ENCODE measurements around the gene POLD1.
"Not testable (repeated sequence)": the region's sequence is repeated elsewhere in the genome, so short reads cannot be mapped to it uniquely, and the experiment has no call there.

POLD1 gene

DNA sequence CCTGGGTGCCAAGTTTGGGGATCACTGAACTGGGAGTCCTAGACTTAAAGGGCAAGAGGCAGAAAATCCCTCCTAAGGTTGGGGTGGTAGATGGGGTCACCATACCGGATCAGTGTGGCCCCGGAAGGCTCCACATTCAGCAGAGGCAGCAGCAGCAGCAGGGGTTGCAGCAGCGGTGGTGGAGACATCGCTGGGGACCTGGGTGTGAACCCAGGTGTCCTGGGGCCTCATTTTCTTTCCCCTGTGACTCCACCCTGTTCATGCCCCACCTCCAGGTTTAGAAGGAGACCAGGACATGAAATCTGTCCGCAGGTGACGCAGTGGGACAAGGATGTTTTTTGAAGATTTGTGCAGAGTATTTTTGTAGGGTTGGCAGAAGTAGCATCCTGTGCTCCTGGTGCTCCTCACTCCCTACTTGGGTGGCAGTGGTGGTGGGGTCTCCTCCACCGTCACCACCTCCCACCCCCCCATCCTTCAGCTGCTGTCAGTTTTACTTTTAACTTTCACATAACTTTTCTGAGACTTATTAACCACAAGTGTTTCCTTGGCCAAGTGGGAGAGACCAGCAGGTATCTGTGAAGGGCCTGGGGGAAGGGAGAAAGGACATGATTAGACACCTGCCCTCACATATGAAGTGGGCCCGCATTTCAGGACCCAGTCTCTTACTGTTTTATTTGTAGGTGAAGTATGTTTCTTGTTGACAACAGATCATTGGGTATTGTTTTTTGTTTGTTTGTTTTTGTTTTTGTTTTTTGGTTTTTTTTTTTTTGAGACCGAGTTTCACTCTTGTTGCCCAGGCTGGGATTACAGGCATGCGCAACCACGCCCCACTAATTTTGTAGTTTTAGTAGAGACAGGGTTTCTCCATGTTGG lies 18.5 kb upstream of the POLD1 start, which contains the start of gene NAPSA:
Gene NAPSA, minus strand, starts transcription at position 206 of the 873 bp plus-strand sequence. Its CDS starts 18 bp downstream, at position 188.
- DNase-seq (ENCODE audit: low spot score) = no peak

DNA sequence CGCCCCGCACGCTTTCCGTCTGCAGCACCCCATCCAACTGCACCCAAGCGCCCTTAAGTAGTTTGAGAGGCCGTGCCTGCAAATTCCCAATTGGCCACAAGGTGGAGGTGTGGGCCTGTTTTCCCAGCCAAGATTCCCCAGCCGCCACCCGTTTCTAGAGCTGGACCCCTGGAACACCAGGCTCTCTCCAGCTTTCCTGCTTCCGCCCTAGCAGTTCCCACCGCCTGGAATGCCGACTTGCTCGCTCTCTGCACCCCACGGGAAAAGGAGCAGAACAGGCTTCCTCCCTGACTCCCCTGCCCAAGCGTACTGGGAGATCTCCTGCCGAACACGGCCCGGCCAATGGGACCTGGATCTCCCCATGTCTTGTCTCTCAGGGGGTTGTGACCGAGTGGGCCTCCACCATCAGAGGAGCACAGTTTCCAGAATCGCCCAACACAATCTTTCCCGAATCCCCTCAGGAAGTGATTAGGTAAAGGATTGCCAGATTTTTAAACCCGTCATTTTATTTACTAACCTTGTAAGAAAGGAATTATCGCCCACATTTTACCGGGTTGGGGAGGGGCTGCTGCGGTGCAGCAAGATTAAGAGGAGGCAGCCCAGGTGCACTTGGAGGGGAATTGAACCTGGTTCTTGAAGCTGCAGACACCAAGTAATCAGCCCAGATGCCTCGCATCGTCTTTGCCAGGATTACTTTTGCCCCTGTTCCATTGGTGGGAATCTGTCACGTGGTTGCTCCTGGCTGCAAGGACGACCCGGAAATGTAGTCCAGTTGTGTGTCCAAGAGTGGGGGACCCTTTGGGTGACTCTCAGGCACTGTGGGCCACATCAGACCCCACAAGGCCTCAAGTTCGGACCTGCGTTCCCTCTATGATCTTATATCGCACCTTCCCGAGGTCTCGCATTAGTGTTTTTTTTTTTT lies 15.2 kb upstream of the POLD1 start:
- DNase-seq (ENCODE audit: low spot score) = peak; percentile 90

DNA sequence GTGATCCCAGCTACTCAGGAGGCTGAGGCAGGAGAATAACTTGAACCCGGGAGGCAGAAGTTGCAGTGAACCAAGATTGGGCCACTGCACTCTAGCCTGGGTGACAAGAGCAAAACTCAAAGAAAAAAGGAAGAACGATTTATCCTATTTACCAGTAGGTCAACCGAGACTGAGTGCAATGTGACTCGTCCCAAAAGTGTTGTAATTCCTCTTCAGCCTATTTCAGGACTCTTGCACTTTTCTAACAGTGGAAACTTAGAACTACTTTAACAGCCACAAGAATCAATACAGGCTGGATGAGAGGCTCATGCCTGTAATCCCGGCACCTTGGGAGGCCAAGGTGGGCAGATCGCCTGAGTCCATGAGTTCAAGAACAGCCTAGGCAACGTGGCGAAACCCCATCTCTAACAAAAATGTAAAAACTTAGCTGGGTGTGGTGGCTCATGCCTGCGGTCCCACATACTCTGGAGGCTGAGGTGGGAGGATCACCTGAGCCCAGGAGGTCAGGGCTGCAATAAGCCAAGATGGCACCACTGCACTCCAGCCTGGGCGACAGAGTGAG lies 12.2 kb upstream of the POLD1 start:
- no peak for DNase-seq (ENCODE audit: low spot score)

DNA sequence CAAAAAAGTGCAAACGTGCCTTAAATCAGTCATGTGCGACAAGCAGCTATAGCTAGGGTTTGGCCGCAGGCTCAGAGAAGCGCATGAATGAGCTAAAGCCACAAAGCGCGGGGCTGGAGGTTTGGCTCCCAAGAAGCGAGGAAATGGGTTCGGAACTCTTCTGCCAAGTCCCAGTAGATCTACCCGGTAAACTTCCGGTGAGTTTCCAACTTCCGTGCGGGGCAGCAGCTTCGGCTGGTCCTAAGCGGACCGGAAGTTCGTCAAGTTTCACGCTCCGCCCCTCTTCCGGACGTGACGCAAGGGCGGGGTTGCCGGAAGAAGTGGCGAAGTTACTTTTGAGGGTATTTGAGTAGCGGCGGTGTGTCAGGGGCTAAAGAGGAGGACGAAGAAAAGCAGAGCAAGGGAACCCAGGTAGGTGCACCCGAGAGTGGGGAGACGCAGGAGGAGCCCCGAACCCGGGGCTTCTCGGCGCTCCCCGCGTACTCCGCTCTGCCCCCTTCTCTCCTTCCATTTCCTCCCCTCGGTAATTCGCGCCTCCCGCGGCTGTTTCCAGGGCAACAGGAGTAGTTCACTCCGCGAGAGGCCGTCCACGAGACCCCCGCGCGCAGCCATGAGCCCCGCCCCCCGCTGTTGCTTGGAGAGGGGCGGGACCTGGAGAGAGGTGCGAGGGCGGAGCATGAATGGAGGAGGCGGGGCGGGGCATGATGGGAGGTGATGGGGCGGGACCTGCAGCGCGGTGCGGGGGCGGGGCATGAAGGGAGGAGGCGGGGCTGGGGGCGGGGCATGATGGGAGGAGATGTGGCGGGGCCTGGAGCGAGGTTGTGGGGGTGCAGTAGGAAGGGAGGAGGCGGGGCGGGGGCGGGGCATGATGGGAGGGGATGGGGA lies 7.7 kb upstream of the POLD1 start, which contains the start of gene NR1H2:
Gene NR1H2, plus strand, starts transcription at position 292 of the 885 bp plus-strand sequence. CDS start 1,149 bp downstream, outside the sequence.
- peak; percentile 98 for DNase-seq (ENCODE audit: low spot score)

DNA sequence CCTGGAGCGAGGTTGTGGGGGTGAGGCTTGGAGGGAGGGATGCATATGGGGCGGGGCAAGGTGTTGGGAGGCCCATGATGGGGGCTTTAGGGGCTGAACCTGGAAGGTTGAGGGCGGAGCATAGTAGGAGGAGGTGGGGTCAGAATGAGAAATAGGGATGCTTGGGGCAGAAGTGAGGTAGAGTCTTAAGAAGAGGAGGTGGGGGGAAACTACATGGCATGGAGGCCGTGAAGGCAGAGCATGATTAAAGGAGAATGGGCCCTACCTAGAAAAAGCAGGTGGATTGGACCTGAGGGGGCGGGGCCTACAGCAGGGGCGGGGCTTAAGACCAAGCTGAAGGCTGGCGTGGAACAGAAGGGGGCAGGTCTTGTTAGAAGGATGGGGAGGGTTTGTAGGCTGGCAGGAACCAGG lies 7.1 kb upstream of the POLD1 start:
- no peak for DNase-seq (ENCODE audit: low spot score)

DNA sequence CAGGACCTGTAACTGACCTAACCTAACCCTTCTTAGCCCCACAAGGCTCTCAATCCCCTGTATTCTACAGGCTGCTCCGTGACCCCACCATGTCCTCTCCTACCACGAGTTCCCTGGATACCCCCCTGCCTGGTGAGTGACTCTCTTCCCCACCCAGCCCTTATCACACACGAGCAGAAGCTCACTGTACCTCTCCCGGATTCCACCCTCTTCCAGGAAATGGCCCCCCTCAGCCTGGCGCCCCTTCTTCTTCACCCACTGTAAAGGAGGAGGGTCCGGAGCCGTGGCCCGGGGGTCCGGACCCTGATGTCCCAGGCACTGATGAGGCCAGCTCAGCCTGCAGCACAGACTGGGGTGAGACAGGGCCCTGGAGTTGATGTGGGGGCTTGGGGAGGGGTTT lies 6.6 kb upstream of the POLD1 start:
- no peak for DNase-seq (ENCODE audit: low spot score)

DNA sequence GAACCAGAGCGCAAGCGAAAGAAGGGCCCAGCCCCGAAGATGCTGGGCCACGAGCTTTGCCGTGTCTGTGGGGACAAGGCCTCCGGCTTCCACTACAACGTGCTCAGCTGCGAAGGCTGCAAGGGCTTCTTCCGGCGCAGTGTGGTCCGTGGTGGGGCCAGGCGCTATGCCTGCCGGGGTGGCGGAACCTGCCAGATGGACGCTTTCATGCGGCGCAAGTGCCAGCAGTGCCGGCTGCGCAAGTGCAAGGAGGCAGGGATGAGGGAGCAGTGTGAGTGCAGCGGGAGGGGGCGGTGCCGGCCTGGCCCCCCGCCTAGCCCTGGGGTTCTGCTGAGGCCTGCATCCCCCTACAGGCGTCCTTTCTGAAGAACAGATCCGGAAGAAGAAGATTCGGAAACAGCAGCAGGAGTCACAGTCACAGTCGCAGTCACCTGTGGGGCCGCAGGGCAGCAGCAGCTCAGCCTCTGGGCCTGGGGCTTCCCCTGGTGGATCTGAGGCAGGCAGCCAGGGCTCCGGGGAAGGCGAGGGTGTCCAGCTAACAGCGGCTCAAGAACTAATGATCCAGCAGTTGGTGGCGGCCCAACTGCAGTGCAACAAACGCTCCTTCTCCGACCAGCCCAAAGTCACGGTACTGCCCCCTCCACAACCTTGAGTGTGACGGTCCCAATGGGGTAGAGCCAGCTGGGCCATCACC lies 5.8 kb upstream of the POLD1 start:
- no peak for DNase-seq (ENCODE audit: low spot score)

DNA sequence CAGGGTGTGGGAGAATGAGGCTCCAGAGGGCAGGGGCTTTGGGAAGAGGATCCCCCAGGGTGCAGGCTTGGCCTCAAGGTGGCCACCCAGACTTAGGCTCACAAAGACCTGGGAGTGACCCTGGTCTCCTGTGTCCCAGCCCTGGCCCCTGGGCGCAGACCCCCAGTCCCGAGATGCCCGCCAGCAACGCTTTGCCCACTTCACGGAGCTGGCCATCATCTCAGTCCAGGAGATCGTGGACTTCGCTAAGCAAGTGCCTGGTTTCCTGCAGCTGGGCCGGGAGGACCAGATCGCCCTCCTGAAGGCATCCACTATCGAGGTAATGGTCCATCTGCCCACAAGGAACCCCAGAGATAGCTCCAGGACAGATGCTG lies 5.3 kb upstream of the POLD1 start:
- DNase-seq (ENCODE audit: low spot score) = no peak

DNA sequence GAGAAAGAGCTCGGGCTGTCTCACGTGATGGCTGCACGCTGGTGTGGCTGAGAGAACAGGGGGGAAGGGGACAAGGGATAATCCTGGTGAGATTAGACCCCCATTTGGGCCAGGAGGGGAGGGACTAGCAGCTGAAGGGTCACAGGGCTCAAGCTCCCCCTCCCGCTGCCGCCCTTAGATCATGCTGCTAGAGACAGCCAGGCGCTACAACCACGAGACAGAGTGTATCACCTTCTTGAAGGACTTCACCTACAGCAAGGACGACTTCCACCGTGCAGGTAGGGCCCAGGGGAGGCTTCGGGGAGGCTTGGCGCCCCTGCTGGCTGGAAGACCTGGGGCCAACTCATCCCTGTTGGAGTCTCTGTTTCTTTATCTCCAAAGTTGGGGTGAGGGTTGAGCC lies 4.5 kb upstream of the POLD1 start:
- no peak for DNase-seq (ENCODE audit: low spot score)

DNA sequence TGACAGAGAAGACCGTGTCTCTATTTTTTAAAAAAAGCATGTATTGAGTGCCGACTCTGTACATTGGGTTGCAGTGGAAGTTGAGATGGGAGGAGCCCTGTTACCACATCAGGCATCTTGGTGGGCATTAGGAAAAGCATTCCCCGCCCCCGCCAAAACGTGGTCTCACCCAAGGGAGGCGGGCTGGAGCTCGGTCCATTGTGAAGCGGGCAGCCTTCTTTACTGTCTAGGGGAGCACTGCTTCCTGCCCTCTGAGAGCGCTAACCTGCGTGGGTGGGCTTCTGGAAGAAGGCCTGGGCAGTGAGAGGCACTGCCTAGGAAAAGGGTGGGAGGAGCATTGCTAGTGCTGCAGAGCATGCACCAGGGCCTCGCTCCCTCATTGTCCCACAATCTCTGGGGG lies 4.0 kb upstream of the POLD1 start:
- no peak for DNase-seq (ENCODE audit: low spot score)

DNA sequence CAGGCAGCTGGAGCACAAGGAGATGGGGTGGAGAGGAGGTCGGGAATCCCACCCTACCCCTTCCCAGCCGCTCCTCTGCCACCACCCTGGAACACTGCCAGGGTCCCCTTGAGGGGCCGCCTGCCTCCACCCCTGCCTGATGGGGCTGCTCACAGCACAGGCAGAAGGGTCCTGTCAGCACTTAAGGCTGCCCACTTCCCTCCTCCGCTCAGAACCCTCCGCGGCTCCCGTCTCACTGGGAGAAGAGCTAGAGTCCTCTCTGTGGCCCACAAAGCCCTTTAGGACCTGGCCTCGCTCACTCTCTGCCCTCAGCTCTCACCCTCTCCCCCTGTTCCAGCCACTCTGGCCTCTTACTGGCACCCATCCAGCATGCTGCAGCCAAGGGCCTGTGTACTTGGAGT lies 3.4 kb upstream of the POLD1 start:
- no peak for DNase-seq (ENCODE audit: low spot score)

DNA sequence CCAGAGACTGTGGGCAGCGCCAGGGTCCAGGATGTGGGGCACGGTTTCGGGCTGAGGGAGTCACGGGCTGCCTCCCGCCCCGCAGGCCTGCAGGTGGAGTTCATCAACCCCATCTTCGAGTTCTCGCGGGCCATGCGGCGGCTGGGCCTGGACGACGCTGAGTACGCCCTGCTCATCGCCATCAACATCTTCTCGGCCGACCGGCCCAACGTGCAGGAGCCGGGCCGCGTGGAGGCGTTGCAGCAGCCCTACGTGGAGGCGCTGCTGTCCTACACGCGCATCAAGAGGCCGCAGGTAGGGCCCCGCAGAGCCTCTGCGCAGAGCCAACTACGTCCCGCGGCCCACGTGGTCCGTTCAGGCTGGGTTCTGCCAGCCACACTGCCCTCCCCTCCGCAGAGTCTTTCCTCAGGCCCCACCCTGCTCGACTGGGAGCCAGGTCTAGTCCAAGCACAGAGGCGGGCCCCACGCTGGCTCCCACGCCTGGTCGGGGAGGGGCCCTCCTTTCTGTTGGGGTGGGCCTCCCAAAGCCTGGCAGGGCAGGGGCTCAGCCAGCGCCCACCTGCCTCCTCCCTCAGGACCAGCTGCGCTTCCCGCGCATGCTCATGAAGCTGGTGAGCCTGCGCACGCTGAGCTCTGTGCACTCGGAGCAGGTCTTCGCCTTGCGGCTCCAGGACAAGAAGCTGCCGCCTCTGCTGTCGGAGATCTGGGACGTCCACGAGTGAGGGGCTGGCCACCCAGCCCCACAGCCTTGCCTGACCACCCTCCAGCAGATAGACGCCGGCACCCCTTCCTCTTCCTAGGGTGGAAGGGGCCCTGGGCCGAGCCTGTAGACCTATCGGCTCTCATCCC lies 2.0 kb upstream of the POLD1 start:
- DNase-seq (ENCODE audit: low spot score) = no peak

DNA sequence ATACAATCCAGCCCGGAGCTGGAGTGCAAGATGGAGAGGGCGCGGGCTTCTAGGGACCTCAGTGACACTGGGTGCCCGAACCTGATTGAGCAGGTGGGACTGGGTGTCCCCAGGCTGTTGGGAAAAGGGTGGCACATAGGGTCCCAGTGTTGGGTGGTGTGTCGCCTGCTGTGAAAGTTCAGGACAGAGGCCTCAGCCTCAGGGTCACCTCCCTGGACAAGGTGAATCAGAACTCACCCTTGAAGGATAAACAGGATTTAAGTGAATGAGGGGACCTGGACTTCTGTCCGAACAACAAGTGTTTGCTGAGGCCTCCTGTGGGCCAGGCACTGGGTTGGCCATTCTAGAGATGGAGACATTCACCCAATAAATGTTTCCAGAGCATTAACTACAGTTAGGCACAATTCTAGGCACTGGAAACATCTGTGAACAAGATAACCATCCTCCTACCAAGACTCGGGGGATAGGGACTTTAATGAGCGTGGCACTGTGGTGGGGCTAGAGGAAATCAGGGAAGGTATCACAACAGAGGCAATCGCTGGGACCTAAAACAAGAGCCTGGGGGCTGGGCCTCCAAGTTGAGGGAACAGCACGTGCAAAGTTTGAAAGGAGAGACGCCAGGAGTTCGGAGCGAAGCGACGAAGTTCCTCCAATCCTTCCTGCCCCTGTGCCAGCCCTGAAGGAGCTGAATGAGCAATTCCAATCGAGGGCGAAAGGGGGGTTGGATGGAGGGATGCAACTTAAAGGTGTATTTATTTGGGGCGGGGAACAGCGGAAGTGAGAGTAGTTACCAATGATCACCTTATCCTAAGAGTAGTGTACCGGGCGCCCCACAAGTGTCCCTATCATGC lies 921 bp upstream of the POLD1 start:
- no peak for DNase-seq (ENCODE audit: low spot score)

DNA sequence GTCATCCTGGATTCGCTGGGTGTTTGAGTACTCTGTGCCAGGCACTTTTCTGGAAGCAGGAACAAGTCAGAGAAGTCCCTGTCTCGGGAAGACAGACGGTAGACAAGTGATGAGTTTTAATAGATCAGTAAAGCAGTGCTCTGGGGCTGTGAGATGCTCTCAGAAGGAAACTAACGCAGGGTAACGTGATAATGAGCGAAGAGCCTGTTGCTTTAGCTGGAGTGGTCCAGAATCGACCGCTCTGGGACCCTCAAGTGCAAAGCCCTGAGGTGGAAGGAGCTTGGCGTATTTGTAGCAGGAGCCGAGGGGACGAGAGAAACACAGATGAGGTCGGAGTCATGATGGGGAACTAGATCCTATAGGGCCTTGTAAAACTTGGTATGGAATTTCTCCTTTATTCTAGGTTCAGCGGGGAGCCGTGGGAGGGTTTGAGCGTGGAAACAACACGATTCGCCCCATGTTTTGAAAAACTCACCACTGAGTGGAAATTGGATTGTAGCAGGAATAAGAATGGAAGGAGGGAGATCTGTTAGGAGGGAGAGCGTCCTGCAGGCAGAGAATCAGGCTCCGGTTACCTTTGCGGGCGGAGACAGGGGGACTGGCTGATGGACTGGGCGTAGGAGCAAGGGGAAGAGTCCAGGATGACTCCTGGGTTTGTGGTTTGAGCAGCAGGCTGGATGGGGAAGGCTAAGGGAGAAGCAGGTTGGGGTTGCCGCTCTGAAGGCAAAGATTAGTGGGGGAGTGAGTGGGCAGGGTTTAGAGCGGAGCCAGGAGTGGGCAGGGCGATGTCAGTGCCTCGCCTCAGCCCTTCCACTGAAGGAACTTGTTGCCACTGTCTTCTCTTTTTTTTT lies 763 bp downstream of the POLD1 start:
- no peak for DNase-seq (ENCODE audit: low spot score)

DNA sequence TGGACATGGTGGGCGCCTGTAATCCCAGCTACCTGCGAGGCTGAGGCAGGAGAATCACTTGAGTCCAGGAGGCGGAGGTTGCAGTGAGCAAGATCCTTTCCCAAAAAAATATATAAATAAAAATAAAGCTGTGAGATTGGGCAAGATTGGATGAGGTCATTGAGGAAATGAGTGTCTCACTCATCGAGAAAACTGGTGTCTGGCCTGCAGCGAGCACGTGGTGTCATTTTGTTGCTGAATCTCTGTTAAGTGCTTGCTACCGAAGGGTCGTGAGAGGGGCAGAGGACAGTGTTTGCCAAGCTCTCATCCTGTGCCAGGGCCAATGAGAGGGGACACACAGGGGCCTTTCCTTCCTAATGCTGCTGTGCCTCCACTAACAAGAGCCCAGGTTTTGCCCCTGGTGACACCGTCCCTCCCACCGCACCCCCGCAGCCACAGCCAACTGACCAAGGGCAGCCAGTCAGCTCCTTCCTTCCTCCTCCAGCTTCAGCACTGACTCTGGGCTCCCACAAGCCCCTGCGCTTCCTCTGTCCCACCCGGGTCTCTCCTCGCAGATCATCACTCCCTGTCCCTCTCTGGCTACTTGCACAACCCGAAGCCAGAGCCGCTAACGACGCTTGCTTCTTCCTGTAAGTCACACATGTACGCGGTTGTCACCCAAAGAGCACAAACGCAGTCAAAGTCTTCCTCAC lies 3.2 kb downstream of the POLD1 start:
- DNase-seq (ENCODE audit: low spot score) = no peak

DNA sequence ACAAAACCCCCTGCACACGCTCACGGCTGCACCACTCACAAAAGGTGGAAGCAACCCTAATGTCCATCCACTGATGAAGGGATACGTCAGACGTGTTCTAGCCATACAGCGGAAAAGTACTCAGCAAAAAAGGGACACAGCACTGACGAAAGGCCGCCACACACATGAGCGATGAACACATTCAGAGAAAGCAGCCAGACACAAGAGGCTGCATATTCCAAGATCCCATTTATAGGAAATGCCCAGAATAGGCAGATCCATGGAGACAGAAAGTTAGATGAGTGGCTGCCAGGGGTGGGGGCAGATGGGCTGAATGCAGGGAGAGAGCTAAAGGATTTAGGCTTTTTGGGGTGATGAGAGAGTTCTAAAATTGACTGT lies 3.7 kb downstream of the POLD1 start:
- DNase-seq (ENCODE audit: low spot score) = no peak

DNA sequence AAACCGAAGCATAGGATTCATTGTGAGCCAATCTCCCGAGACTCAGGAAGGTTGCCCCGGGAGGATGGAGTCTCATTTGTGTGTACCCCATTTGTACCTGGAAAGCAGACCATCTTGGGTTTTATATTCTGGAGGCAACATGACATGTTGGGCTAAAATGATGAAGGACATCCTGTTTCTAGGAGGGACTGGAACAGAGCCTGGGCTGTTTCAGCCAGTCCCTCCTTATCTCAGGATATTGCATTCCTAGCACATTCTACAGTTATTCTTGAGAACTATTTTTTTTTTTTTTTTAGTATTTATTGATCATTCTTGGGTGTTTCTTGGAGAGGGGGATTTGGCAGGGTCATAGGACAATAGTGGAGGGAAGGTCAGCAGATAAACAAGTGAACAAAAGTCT lies 6.1 kb downstream of the POLD1 start:
- DNase-seq (ENCODE audit: low spot score) = not testable (repeated sequence)

Data from globus pallidus (tissue), 1 donor.